RWPE2 (cell line): ENCODE data around the gene COL27A1.

ENCODE experiments used
- ATAC-seq: fragments of 200-7000 bp; cut with Tn5 transposase; 3 replicates; pipeline ENCODE4 v1.9.1; 2021; ENCODE audit warnings: low read depth
- DNase-seq: peaks from one replicate; pipeline ENCODE4 v3.0.0-alpha.2; 2020; ENCODE audit warnings: low spot score
- H3K27ac ChIP-seq: fragments of 450-650 bp; 2 replicates; pipeline ENCODE4 v1.5.1; 2017; ENCODE audit warnings: mild to moderate bottlenecking; ENCODE audit not compliant: poor library complexity, severe bottlenecking
- H3K27me3 ChIP-seq: fragments of 250-450 bp; sonication (Bioruptor Pico); 2 replicates; pipeline ENCODE4 v1.5.1; 2021; ENCODE audit warnings: mild to moderate bottlenecking, moderate library complexity; ENCODE audit not compliant: insufficient read depth, poor library complexity, severe bottlenecking
- H3K36me3 ChIP-seq: fragments of 250-450 bp; sonication (Bioruptor Pico); 2 replicates; pipeline ENCODE4 v1.5.1; 2020; ENCODE audit warnings: low read depth, mild to moderate bottlenecking, moderate library complexity
- H3K4me1 ChIP-seq: fragments of 250-450 bp; sonication (Bioruptor Pico); 2 replicates; pipeline ENCODE4 v1.5.1; 2021; ENCODE audit warnings: mild to moderate bottlenecking, moderate library complexity; ENCODE audit not compliant: insufficient read depth, poor library complexity, severe bottlenecking
- H3K4me3 ChIP-seq: fragments of 250-450 bp; sonication (Bioruptor Pico); 2 replicates; pipeline ENCODE4 v1.5.1; 2021; ENCODE audit warnings: mild to moderate bottlenecking, moderate library complexity; ENCODE audit not compliant: severe bottlenecking
- H3K9me3 ChIP-seq: fragments of 250-450 bp; sonication (Bioruptor Pico); 2 replicates; pipeline ENCODE4 v1.5.1; 2021; ENCODE audit warnings: mild to moderate bottlenecking, moderate library complexity; ENCODE audit not compliant: severe bottlenecking
- TF ChIP-seq, protein P1 (sequence below): fragments of 450-650 bp; IDR thresholded peaks from one replicate; pipeline ENCODE4 v1.5.1; 2017; ENCODE audit warnings: mild to moderate bottlenecking, moderate library complexity; ENCODE audit not compliant: poor library complexity, severe bottlenecking

The COL27A1 gene

DNA sequence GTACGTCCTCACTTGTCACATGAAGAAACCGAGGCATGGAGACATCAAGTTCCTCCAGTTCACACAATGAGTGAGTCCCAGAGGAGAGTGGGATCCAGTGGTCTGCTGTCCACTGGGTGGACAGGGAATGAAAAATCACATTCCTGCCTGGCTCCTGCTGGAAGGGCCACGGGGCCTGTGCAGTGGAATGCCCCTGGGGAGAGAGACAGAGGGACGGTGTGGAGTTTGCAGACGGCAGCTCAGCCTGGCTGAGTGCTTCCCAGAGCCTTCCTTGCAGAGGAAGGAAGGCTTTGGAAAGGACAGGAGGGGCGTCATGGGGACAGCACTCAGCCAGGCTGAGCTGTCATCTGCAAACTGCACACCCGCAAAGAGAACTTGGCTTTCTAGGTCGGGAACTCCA lies 74.7 kb downstream of the COL27A1 start:
- DNase-seq (no peak), ATAC-seq (no peak)
- Histone ChIP-seq H3K36me3 (peaks cover under 1% of the 10 kb centered on the region; the same call in 1 of the 2 replicates), H3K27ac (no peak overlapping the region), H3K9me3 (no peaks in the 10 kb centered on the region), H3K4me1 (peaks cover 10% of the 10 kb centered on the region), H3K4me3 (no peak overlapping the region), H3K27me3 (no peaks in the 10 kb centered on the region)
- TF ChIP-seq, protein P1, sequence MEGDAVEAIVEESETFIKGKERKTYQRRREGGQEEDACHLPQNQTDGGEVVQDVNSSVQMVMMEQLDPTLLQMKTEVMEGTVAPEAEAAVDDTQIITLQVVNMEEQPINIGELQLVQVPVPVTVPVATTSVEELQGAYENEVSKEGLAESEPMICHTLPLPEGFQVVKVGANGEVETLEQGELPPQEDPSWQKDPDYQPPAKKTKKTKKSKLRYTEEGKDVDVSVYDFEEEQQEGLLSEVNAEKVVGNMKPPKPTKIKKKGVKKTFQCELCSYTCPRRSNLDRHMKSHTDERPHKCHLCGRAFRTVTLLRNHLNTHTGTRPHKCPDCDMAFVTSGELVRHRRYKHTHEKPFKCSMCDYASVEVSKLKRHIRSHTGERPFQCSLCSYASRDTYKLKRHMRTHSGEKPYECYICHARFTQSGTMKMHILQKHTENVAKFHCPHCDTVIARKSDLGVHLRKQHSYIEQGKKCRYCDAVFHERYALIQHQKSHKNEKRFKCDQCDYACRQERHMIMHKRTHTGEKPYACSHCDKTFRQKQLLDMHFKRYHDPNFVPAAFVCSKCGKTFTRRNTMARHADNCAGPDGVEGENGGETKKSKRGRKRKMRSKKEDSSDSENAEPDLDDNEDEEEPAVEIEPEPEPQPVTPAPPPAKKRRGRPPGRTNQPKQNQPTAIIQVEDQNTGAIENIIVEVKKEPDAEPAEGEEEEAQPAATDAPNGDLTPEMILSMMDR, result no peak

DNA sequence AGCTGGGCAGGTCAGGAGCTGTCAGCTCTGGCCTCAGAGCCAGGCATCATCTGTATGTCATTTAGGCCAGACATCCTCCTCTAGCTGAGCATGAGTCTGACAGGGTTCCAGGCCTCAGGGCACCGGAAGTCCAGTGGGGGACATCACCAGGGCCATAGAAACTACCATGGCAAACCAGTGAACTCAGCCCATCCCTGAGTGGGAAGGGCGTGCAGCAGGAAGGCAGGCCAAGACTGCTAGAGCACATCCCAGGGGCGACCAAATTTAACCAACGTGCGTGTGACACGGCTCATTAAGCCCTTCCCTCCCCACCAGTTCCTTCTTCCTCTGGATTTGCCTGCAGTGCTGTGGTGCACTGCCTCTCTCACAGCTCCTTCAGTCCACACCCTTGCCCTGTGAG lies 75.9 kb downstream of the COL27A1 start:
- TF ChIP-seq, protein P1, result no peak
- DNase-seq, result no peak
- Histone ChIP-seq H3K4me3 (no peak overlapping the region), H3K4me1 (no peaks in the 10 kb centered on the region), H3K27me3 (no peaks in the 10 kb centered on the region), H3K27ac (no peak overlapping the region), H3K36me3 (no peaks in the 10 kb centered on the region), H3K9me3 (no peaks in the 10 kb centered on the region)
- no peak for ATAC-seq

DNA sequence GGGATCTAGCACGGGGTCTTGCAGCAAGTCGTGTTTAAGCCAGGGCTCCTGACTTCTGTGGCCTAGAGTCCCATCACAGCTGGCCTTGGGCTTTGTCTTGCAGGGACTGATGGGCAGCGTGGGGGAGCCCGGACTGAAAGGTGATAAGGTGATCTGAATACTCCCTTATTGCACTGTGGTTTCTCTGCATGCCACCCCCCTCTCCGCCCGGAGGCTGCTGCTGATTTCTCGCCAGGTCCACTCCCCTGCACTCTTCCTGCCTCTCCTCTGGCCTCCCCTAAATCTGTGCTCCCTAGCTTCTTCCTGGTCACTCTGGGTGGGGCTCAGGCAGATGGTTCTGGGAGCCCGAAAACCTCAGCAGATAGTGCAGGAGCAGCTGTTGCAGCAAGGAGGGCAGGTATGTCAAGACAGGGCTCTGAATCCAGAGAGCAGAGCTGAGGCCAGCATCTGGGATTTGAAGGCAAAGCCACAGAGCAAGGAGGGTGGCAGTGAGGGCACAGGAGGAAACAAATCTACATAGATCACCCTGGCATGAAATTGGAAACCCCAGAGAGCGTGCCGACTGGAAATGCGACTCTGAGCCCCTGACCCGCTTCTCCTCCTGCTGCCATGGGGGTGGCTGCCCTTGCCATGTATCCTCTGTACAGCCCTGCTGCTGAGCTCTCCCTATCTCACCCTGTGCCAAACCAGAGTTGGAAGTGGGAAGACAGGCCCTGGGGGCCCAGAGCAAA lies 76.5 kb downstream of the COL27A1 start:
- no peaks in the 10 kb centered on the region for H3K4me1 ChIP-seq
- H3K27me3 ChIP-seq, result no peaks in the 10 kb centered on the region
- TF ChIP-seq, protein P1, result no peak
- DNase-seq (no peak), ATAC-seq (no peak)
- no peaks in the 10 kb centered on the region for H3K9me3 ChIP-seq
- H3K4me3 ChIP-seq, result no peak overlapping the region
- no peaks in the 10 kb centered on the region for H3K36me3 ChIP-seq
- no peak overlapping the region for H3K27ac ChIP-seq

DNA sequence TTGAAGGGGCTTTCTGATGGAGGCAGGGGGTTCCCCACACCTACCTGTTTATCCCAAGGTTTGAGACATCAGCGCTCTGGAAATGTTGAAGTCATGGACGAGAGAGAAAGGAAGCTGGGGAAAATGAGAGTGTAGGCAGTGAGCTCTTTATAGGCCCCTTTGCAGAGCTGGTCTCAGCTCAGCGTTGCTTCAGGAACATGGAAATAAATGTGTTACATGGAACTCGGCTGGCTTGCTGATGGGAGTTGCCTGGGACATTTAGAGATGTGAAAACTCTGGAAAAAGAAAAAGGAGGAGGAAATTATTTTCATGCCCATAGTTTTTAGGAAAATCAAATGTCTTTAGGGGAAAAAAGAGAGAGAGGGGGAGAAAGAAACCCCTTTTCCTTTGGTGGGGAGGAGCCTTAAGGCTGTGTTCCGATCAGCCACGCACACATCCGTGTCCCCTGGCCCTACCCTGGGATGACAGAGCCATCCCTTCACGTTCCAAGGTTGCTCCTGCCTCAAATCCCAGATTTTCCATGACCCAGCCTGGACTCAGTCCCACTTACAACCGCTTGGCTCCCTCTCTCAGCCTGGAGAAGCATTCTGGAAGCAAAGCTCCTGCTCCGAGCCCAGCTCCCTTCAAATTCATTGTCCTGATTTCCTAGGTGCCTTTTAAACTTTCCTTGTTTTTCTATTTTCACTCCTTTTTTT lies 78.3 kb downstream of the COL27A1 start:
- Histone ChIP-seq H3K9me3 (no peaks in the 10 kb centered on the region), H3K27ac (no peak overlapping the region), H3K36me3 (no peaks in the 10 kb centered on the region), H3K4me1 (no peaks in the 10 kb centered on the region), H3K27me3 (no peaks in the 10 kb centered on the region), H3K4me3 (no peak overlapping the region)
- TF ChIP-seq, protein P1, result no peak
- ATAC-seq (no peak), DNase-seq (no peak)
